T-helper 9 cell (primary cell): ENCODE results near the gene CYP21A2.
"Not testable (repeated sequence)": the region's sequence is repeated elsewhere in the genome, so short reads cannot be mapped to it uniquely, and the experiment has no call there.

Source experiments
- DNase-seq: peaks from one replicate; pipeline ENCODE4 v3.0.0-alpha.2; 2020

CYP21A2 gene

GRCh38 chr6:32055756-32056155 is 17.5 kb downstream of the CYP21A2 start:
- not testable (repeated sequence) for DNase-seq

GRCh38 chr6:32056254-32056653 is 18.0 kb downstream of the CYP21A2 start:
- DNase-seq = no peak

- DNase-seq = no peak
Measured at GRCh38 chr6:32057966-32058365, 19.8 kb downstream of the CYP21A2 start.

- DNase-seq = no peak
Measured at GRCh38 chr6:32058511-32058963, 20.3 kb downstream of the CYP21A2 start.

DNA sequence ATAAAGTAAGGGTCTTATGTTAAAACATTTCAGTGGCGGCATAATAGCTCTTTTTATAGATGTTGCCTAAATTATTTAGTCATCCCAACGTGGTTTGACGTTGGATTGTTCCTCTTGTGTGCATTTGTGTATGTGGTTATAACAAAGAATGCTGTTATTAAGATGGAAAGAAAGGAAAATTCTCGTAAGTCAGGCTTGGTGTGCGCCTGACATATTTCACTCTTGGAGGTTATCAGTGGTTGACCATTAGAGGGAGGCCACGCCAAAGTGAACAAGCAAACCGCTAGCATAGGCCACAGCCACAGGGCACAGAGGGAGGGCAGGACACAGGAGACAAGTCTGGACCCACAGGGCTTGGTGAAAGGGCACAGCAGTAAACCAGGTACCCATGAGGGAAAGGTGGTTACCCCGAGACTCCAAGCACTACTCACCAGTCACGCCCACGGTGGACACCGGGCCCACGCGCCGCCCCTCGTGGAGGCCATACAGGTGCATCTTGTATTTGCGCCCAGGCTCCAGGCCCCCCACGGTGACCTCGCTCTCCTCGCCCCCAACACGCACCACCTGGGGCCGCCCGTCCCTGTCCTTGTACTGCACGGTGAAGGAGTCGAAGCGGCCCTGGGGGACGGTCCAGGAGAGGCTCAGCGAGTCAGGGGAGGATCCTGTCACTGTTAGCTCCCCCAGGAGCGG is 22.9 kb downstream of the CYP21A2 start:
- no peak for DNase-seq

GRCh38 chr6:32064706-32065105 is 26.5 kb downstream of the CYP21A2 start:
- no peak for DNase-seq

DNA sequence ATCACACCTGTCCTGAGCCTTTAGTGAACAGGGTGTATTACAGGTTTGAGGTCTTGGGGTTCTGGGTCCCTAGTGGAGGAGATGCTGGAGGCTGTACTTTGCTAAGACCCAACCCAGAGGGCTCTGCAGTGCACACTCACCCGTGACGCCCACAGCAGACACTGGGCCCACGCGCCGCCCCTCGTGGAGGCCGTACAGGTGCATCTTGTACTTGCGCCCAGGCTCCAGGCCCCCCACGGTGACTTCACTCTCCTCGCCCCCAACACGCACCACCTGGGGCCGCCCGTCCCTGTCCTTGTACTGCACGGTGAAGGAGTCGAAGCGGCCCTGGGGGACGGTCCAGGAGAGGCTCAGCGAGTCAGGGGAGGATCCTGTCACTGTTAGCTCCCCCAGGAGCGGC is 29.3 kb downstream of the CYP21A2 start:
- not testable (repeated sequence) for DNase-seq

GRCh38 chr6:32068315-32068714 is 30.1 kb downstream of the CYP21A2 start:
- DNase-seq = not testable (repeated sequence)

DNA sequence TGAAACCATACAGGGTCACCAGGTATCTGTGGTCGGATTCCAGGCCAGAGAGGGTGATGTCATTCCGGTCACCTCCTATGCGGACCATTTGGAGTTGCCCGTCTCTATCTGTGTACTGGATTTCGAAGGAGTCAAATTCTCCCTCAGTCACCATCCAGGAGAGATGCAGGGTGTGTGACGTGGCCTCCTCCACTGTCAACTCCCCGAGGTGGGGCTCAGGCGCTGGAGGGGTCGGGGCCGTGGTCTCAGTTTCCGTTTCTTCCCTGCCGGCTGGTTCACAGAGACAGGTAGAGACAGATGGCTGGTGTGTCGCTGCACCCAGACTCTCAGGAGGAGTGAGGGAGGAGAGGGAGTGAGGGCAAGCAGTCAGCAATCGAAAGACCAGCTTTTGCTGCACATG is 30.7 kb downstream of the CYP21A2 start:
- no peak for DNase-seq

DNA sequence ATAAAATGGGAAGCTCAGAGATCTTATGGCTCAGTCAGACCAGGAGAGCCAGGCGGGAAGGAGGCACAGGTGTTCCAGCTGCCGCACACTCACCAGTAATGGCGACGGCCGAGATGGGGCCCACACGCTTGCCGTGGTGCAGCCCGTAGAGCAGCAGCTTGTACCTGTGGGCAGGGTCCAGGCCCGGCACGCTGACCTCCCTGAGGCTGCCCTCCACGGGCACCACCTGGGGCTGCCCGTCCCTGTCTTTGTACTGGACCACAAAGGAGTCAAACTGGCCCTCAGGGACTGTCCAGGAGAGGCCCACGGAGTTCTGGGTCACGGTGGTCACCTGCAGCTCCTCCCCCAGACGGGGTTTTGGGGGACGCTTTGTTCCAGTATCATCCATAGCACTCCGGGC is 31.2 kb downstream of the CYP21A2 start:
- no peak for DNase-seq

DNA sequence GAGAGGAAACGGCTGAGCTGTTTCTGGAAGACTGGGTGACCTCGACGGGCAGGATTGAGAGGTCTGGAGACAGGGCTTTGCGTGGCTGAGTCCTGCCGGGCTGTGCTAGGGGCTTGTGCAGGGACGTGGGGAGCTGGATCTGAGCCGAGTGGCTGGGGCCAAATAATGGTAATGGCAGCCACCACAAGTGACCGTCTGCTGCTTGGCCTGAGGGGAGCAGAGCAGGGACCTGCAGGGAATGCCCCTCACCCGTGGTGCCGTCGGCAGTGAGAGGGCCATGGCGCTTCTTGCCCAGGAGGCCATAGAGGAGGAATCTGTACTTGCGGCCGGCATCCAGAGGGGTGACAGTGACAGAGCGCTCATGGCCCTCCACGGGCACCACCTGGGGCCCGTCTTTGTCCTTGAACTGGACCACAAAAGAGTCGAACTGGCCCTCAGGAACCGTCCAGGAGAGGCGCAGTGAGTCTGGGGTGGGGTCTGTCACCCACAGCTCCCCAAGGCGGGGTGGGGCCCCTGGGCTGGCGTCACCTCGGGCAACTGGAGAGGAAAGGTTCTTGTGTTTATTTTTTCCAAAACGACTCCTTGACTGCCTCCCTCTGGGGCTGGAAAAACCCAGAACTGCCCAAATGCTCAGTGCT is 31.8 kb downstream of the CYP21A2 start:
- DNase-seq = no peak

GRCh38 chr6:32070814-32071543 is 32.8 kb downstream of the CYP21A2 start:
- no peak for DNase-seq

DNA sequence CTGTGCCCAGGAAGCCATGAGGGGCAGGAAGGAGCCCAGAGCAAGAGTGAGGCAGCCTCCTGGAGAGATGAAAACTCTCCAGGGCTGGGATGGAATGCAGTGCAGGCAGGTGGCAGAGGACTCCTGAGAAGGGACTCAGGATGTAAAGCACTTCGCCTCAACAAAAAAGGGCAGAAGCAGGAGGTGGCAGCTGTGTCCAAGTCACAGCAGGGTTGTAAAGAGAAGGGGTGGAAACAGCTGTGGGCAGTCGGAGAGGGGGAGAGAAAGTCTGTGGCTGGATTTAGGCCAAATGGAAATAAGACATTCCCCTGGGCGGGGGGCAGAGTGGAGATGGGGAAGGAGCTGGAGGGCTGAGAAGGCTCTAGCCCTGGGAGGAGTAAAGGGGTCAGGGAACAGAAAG is 34.9 kb downstream of the CYP21A2 start:
- DNase-seq = no peak

GRCh38 chr6:32073613-32074012 is 35.4 kb downstream of the CYP21A2 start:
- no peak for DNase-seq

GRCh38 chr6:32074996-32075532 is 36.8 kb downstream of the CYP21A2 start:
- DNase-seq = no peak

DNA sequence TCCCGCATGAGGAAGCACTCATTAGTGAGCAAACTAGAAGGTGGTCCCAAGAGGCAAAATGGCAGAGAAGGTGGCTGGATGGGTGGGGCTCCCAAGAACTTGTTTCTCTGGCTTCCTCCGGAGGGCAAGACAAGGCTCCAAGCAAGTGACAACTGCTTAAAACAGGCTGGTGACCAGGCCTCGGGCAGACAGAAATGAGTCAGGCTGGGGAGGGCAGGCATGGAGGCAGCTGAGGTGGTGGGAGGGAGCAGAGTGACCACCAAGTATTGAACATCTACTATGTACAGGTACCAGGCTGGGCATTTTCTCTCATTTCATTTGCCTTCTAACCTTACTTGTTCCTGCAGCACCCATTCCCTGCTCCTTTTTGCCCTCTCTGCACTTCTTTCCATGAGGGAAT is 37.6 kb downstream of the CYP21A2 start:
- DNase-seq = no peak

DNA sequence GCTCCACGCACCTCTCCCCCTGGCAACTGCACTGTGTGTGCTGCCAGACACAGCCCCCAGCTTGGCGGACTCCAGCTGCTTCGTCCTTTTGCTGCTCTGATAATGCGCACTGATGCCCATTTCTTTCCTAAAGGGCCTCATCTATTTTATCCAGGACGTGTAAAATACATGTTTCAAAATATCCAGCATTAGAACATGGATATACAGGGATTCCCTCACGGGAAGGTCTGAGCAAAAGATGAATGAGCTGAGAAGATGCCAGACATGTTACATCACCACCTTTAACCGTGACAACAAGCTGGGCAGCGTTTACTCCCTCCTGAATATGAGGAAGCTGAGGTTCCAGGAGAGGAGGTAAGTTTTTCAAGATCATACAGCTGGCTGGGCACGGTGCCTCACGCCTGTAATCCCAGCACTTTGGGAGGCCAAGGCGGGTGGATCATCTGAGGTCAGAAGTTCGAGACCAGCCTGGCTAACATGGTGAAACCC is 38.1 kb downstream of the CYP21A2 start:
- DNase-seq = no peak

DNA sequence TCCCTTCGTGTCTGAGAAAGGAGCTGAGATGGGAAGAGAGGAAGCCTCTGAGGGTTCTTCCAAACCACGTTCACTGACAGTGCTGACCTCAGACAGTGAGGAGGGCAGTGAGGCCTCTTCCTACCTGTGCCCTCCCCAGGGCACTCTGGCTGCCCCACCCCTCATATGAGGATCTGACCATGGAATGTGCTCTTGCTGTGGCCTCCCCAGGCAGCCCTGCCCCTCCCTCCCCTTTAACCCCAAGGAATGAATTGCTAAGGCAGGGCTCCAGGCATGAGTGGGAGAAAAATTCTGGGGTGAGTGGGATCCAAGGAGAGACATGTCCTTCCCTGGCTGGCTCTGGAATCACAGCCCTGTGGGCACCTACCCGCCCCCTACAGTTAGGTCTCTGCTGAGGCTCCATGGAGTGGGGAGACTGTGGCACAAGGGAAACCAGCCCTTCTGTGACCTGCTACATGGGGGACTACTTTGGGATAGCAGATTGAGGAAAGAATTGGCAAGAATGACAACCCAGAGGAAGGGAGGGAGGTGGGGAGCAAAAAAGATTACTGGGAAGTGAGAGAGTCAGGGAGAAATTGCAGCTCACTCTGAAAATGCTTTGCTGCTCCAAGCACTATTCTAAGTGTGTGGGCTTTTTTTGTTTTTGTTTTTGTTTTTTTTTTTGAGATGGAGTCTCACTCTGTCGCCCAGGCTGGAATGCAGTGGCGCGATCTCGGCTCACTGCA is 41.5 kb downstream of the CYP21A2 start:
- no peak for DNase-seq

DNA sequence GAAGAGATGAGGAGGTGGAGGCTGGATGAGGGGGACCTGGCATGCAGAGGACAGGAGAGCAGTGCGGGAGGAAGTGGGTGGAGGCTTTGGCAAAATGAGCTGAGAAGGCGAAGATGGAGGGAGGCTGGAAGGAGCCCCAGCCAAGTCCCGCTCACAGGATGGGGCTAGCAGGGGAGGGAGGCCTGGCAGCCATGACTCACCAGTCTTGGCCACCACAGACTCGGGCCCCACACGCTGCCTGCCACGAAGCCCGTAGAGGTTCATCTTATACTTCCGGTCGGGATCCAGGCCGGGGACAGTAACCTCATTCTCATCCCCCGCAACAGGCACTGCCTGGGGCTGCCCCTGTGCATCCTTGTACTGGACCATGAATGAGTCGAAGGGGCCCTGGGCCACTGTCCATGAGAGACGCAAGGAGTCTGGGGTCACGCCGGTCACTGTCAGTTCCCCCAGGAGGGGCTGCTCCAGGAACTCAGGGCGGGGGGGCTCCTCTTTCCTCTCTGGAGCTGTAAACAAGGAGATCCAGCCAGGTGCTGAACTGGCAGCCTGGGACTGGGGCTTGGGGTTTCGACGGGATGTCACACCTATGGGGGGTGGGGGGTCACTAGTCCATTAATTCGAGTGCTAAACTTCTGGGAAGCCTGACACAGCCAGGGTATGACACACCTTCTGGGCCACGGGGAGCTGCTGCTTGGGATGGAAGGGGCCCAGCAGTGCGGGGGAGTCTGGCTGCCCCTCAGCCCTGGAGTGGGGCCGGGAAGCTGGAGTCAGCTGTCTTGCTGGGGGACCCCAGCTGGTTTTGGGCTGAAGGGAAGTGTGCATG is 43.2 kb downstream of the CYP21A2 start:
- DNase-seq = no peak

DNA sequence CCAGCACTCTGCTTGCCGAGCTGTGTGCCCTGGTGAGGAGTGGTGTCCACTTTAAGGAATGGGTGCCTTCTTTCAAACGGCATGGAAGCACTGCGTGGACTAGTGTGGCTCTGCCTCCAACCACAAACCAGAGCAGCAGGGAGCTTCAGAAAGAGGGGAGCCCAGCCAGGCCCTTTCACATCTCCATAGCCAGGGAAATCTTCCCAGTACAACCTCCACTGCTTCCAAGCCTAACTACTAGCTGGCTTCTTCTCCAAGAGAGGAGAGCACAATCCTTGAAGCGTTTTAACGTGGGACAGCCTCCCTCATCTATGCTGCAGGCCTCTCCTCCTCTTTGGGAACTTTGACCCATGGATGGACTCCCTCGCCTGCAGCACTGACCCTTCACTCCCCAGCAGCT is 44.3 kb downstream of the CYP21A2 start:
- DNase-seq = no peak

GRCh38 chr6:32082935-32083334 is 44.7 kb downstream of the CYP21A2 start:
- DNase-seq = no peak
